ENCODE measurements around the gene PARD6A. TPM values are rescaled to one million over a fixed set of nuclear protein-coding genes. Genes with fewer than 3 reads are reported as not detected.

PARD6A gene
- total and polyA plus RNA-seq, 7 donors = 4.2 to 16.6 (median 12.8) TPM

DNA sequence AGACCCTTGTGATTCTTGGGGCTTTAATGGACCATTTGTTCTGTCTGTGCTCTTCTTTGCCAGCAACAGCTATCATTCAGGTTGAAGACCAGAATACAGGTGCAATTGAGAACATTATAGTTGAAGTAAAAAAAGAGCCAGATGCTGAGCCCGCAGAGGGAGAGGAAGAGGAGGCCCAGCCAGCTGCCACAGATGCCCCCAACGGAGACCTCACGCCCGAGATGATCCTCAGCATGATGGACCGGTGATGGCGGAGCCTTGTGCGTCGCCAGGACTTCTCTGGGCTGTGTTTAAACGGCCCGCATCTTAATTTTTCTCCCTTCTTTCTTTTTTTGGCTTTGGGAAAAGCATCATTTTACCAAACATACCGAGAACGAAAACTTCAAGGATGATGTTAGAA lies 23.1 kb upstream of the PARD6A start:
- 96 to 97% methylated on average over 12 of the region's 12 CpGs for WGBS, 2 donors

DNA sequence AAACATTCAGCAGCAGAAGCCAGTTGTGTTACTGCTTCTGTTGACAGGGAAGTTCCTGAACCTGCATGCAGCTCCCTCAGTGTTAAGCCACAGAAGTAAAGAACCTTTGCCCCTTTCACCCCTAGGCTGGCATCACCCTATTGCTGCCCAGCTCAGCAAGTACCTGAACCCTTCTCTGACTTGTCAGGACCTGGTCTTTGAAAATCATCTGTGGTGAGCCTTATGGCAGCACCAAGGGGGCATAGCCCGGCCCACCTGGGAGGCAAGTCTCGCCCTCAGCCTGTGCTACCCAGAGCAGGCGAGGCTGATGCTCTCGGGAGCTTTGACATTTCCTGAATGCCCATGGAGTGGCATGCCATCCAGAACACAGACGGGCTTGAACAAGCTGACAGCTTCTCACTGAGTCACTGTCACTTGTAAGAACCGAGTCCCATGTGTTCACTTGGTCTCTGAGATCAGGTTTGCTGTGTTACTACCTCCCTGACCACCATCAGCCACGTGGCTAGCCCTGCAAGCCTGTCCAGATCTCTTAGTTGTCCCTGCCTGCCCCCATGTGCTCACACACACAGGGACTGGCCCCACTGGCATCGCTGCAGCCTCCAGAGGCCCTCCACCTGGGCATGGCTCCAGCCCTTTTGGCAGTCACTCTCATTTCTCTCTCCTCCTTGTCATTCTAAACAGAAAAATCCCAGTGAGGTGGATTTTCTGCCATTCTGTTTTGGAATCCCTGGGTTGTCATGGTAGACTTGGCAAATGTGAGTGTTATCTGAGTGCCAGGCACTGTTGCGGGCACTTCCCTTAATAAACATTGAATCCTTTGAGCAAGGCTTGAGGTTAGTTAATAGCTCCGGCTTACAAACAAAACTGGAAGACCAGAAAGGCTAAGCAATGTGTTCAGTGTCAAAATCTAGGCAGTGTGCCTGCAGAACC lies 18.7 kb upstream of the PARD6A start:
- intact Hi-C loops (cut with DNase I) = loop anchor here (5.0 kb wide), 1 partner anchor 80 kb away; the partner anchor contains the start of gene CTCF
- TF ChIP-seq EP300 (IDR thresholded peaks at IDR 0.05) (no peak), POLR2A (IDR thresholded peaks at IDR 0.05) (no peak), POLR2AphosphoS5 (IDR thresholded peaks at IDR 0.05) (peak; percentile 47 to 84 (median 61))
- TF ChIP-seq, protein P1, sequence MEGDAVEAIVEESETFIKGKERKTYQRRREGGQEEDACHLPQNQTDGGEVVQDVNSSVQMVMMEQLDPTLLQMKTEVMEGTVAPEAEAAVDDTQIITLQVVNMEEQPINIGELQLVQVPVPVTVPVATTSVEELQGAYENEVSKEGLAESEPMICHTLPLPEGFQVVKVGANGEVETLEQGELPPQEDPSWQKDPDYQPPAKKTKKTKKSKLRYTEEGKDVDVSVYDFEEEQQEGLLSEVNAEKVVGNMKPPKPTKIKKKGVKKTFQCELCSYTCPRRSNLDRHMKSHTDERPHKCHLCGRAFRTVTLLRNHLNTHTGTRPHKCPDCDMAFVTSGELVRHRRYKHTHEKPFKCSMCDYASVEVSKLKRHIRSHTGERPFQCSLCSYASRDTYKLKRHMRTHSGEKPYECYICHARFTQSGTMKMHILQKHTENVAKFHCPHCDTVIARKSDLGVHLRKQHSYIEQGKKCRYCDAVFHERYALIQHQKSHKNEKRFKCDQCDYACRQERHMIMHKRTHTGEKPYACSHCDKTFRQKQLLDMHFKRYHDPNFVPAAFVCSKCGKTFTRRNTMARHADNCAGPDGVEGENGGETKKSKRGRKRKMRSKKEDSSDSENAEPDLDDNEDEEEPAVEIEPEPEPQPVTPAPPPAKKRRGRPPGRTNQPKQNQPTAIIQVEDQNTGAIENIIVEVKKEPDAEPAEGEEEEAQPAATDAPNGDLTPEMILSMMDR (IDR thresholded peaks at IDR 0.05) = no peak
- peak; percentile 89 for DNase-seq
- H3K9me3 ChIP-seq = peaks cover 0 to 3% (median 0%) of the 10 kb centered on the region in 4 donors
- no peak overlapping the region for H3K4me3 ChIP-seq
- H3K27me3 ChIP-seq = peaks cover 18 to 29% (median 22%) of the 10 kb centered on the region in 3 donors
- WGBS, 2 donors = 50 to 72% methylated on average over 10 of the region's 10 CpGs
- peaks cover 0 to 32% (median 22%) of the 10 kb centered on the region in 4 donors for H3K4me1 ChIP-seq
- H3K36me3 ChIP-seq = peaks cover 7 to 22% (median 14%) of the 10 kb centered on the region in 4 donors
- H3K27ac ChIP-seq = peak overlapping the region; percentile 6 to 51 (median 50)

More for the DNA sequence above, 23.1 kb upstream of the PARD6A start:
- Histone ChIP-seq H3K27me3 (no peaks in the 10 kb centered on the region), H3K27ac (no peak overlapping the region), H3K36me3 (peaks cover 17 to 60% (median 31%) of the 10 kb centered on the region in 4 donors), H3K4me1 (peaks cover 0 to 21% (median 12%) of the 10 kb centered on the region in 4 donors), H3K9me3 (no peaks in the 10 kb centered on the region), H3K4me3 (no peak overlapping the region)
- intact Hi-C loops (cut with DNase I) = no loop called here
- DNase-seq = no peak
- TF ChIP-seq, protein P1 (IDR thresholded peaks at IDR 0.05) = no peak
- TF ChIP-seq EP300 (IDR thresholded peaks at IDR 0.05) (no peak), POLR2A (IDR thresholded peaks at IDR 0.05) (no peak), POLR2AphosphoS5 (IDR thresholded peaks at IDR 0.05) (no peak)

DNA sequence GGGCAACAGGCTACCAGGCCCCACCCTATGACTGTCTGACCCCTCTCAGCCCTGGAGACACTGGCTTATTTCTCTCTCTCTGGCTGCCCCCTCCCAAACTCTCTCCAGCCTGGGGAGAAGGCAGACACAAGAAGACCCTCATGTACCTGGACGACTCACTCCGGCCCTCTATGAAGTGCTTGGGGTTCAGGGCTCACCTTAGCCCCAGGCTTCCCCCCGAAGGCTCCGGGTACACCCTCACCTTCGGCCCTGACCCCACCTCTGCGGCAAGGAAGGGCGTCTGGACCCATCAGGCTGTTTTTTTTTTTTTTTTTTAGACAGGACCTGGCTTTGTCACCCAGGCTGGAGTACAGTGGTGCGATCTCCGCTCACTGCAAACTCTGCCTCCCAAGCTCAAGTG lies 16.7 kb upstream of the PARD6A start:
- Histone ChIP-seq H3K36me3 (peaks cover 0 to 3% (median under 1%) of the 10 kb centered on the region in 4 donors), H3K4me1 (peaks cover 0 to 40% (median 30%) of the 10 kb centered on the region in 4 donors), H3K9me3 (peaks cover 0 to 3% (median 0%) of the 10 kb centered on the region in 4 donors), H3K27me3 (peaks cover 36 to 48% (median 42%) of the 10 kb centered on the region in 3 donors), H3K27ac (no peak overlapping the region), H3K4me3 (no peak overlapping the region)
- 81 to 91% methylated on average over 9 of the region's 9 CpGs for WGBS, 2 donors
- no peak for DNase-seq
- TF ChIP-seq EP300 (IDR thresholded peaks at IDR 0.05) (no peak), POLR2AphosphoS5 (IDR thresholded peaks at IDR 0.05) (no peak), POLR2A (IDR thresholded peaks at IDR 0.05) (no peak)
- TF ChIP-seq, protein P1 (IDR thresholded peaks at IDR 0.05) = no peak
- intact Hi-C loops (cut with DNase I) = loop anchor here (1.0 to 5.0 kb wide), 2 partner anchors 82 to 123 kb away; partner anchors contain the start of gene CTCF

DNA sequence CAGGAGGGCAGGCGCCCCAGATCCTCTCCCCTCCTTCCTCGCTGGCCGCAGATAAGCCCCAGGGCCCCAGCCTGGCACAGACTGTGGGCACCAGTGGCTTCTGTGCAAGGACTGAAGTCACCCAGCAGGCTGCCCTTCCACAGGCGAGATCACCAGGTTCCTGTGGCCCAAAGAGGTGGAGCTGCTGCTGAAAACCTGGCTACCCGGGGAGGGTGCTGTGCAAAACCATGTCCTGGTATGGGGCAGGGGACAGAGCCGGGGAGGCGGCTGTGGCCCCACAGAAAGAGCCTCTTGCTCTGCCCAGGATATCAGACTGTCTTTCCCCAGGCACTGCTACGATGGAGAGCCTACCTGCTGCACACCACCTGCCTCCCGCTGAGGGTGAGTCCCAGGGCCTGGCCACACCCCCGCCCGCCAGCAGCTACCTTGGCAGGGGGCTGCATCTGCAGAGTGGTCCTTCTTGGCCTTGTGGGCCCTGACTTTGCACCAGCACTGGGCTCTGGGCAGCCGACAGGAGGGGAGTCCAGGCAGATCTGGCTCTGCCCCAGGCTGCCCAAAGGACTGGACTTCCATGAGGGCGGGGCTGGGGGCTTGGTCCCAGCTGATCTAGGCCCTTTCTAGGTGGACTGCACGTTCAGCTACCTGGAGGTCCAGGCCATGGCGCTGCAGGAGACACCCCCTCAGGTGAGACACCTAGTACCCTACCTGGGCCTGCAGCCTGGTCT lies 15.2 kb upstream of the PARD6A start:
- TF ChIP-seq POLR2AphosphoS5 (IDR thresholded peaks at IDR 0.05) (no peak), EP300 (IDR thresholded peaks at IDR 0.05) (no peak), POLR2A (IDR thresholded peaks at IDR 0.05) (no peak)
- TF ChIP-seq, protein P1 (IDR thresholded peaks at IDR 0.05) = no peak
- Histone ChIP-seq H3K27me3 (peaks cover 41 to 64% (median 57%) of the 10 kb centered on the region in 3 donors), H3K27ac (no peak overlapping the region), H3K36me3 (no peaks in the 10 kb centered on the region), H3K4me1 (peaks cover 0 to 35% (median 30%) of the 10 kb centered on the region in 4 donors), H3K4me3 (peak overlapping the region in 1 of 4 donors; percentile 38), H3K9me3 (peaks cover 0 to 3% (median 0%) of the 10 kb centered on the region in 4 donors)
- 65 to 69% methylated on average over 15 of the region's 15 CpGs for WGBS, 2 donors
- intact Hi-C loops (cut with DNase I) = no loop called here
- no peak for DNase-seq
